ENCODE measurements around the gene ELOF1. TPM values are rescaled to one million over a fixed set of nuclear protein-coding genes. Genes with fewer than 3 reads are reported as not detected.
A peak's percentile ranks its signal among the peaks of the same experiment; 100 is the strongest.

The ELOF1 gene
- total RNA-seq, 2 experiments from 2014 or later = 31.8 to 33.2 TPM

DNA sequence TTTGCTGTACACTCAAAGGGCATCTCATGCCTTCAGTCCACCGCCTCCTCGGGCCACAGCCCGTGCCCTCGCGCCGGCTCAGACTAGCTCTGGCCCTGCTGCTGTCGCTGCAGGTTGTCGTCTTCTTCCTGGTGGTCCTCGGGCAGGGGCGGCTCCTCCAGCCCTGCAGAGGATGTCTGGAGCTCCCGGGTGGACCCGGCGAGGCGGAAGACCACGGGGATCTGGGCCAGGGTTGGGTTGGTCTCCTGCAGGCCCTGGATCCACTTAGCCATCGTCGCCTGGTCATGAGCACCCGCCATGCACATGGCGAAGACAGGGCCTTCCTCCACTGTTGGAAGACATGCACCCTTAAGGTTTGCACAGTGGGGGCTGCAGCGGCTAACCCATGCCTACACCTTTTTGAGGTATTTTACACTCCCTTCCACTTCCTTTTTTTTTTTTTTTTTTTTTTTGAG is 52.9 kb downstream of the ELOF1 start:
- peak overlapping the region; percentile 71 for H3K4me3 ChIP-seq (ENCODE audit: low read length)
- intact Hi-C loops (cut with DNase I, micrococcal nuclease) = loop anchor here (5.0 to 10.0 kb wide), 3 partner anchors 124 to 1189 kb away; partner anchors contain the start of genes EPOR (in 1 of the 2), FBXW9 (in 1 of the 2) and SWSAP1 (in 1 of the 2)

DNA sequence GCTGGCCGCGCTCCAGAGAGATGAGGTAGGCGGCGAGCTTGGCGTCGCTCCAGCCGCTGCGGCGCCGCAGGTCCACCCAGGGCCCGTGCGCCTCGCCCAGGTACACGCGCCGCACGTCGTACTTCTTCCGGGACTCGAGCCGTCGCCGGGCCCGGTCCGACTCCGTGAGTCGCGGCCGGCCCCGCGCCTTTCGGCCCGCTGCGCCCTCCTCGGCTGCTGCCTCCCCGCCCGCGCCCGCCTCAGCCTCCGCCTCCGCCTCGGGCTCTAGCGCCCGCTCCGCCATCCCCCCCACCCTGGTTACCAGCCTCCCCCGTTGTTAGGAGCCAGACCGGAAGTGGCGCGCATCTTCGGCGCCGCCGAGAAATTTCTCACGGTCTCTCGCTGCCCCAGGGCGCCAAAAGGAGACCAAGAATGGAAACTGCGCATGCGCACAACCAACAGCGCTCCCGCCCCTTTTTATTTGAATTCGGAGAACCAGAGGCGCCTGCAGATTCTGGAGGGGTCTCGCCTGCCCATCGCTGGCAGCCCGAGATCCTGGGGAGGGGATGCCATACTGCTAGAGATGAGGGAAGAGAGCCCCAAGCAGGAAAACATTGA is 53.4 kb downstream of the ELOF1 start, which contains the start of gene ZNF653:
Gene ZNF653, minus strand, starts transcription at position 336 of the 597 bp plus-strand sequence. Its CDS starts 53 bp downstream, at position 283.
- DNase-seq = peak; percentile 90 to 97 (median 94)
- peak; percentile 60 for ATAC-seq (ENCODE audit: poor library complexity)
- Histone ChIP-seq H3K9me3 (ENCODE audit: control insufficient read depth in 1 of 2, insufficient read depth in 1 of 2, low read length in 2 of 2) (no peaks in the 10 kb centered on the region), H3K27me3 (ENCODE audit: control insufficient read depth in 1 of 2, insufficient read depth in 2 of 2, low read length in 2 of 2) (no peaks in the 10 kb centered on the region), H3K4me3 (ENCODE audit: low read length) (peak within 1 kb of the TSS; percentile 71), H3K4me1 (ENCODE audit: insufficient read depth, low read length) (peaks cover 20% of the 10 kb centered on the region), H3K27ac (ENCODE audit: low read depth in 1 of 2, low read length in 2 of 2) (peak within 1 kb of the TSS; percentile 52 to 96), H3K36me3 (ENCODE audit: insufficient read depth, low read length) (no peaks in the 10 kb centered on the region)
- H3K36me3 Mint-ChIP-seq (ENCODE audit: low read depth) = peaks cover 20% of the 10 kb centered on the region
- H3K9me3 Mint-ChIP-seq = no peaks in the 10 kb centered on the region
- CTCF ChIA-PET = interaction anchor here (1.3 kb wide), 1 partner anchor 23 kb away, joined by 4 read pairs; no protein-coding TSS in a partner anchor
- POLR2A ChIA-PET = interaction anchor here (0.6 to 1.9 kb wide), 2 partner anchors 23 to 131 kb away, joined by 3 to 6 read pairs; partner anchors contain the start of genes ECSIT and SWSAP1
- TF ChIP-seq, protein P1, sequence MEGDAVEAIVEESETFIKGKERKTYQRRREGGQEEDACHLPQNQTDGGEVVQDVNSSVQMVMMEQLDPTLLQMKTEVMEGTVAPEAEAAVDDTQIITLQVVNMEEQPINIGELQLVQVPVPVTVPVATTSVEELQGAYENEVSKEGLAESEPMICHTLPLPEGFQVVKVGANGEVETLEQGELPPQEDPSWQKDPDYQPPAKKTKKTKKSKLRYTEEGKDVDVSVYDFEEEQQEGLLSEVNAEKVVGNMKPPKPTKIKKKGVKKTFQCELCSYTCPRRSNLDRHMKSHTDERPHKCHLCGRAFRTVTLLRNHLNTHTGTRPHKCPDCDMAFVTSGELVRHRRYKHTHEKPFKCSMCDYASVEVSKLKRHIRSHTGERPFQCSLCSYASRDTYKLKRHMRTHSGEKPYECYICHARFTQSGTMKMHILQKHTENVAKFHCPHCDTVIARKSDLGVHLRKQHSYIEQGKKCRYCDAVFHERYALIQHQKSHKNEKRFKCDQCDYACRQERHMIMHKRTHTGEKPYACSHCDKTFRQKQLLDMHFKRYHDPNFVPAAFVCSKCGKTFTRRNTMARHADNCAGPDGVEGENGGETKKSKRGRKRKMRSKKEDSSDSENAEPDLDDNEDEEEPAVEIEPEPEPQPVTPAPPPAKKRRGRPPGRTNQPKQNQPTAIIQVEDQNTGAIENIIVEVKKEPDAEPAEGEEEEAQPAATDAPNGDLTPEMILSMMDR (IDR thresholded peaks at IDR 0.05) = no peak
- H3K4me1 Mint-ChIP-seq (ENCODE audit: low read depth) = peaks cover 14% of the 10 kb centered on the region
- H3K27ac Mint-ChIP-seq = peak within 1 kb of the TSS; percentile 95
- intact Hi-C loops (cut with DNase I, micrococcal nuclease) = loop anchor here (1.0 to 10.0 kb wide), 5 partner anchors 23 to 1189 kb away; partner anchors contain the start of genes ELOF1 (in 1 of the 2), EPOR (in 1 of the 2), FBXW9 (in 1 of the 2) and SWSAP1 (in 1 of the 2)
- peak within 1 kb of the TSS; percentile 97 for H3K4me3 Mint-ChIP-seq
- no peaks in the 10 kb centered on the region for H3K27me3 Mint-ChIP-seq

More for the DNA sequence above, 52.9 kb downstream of the ELOF1 start:
- ATAC-seq (ENCODE audit: poor library complexity) = peak; percentile 5
- Mint-ChIP-seq H3K4me3 (peak overlapping the region; percentile 97), H3K4me1 (ENCODE audit: low read depth) (peaks cover 14% of the 10 kb centered on the region), H3K27ac (peak overlapping the region; percentile 95), H3K36me3 (ENCODE audit: low read depth) (peaks cover 26% of the 10 kb centered on the region), H3K27me3 (no peaks in the 10 kb centered on the region), H3K9me3 (no peaks in the 10 kb centered on the region)
- POLR2A ChIA-PET = interaction anchor here (0.6 to 1.2 kb wide), 2 partner anchors 8 to 23 kb away, joined by 3 read pairs; partner anchors contain the start of gene ECSIT
- DNase-seq = no peak
- no peaks in the 10 kb centered on the region for H3K27me3 ChIP-seq (ENCODE audit: control insufficient read depth in 1 of 2, insufficient read depth in 2 of 2, low read length in 2 of 2)
- peaks cover 20% of the 10 kb centered on the region for H3K4me1 ChIP-seq (ENCODE audit: insufficient read depth, low read length)
- no peaks in the 10 kb centered on the region for H3K36me3 ChIP-seq (ENCODE audit: insufficient read depth, low read length)
- TF ChIP-seq, protein P1 (IDR thresholded peaks at IDR 0.05) = no peak
- no peaks in the 10 kb centered on the region for H3K9me3 ChIP-seq (ENCODE audit: control insufficient read depth in 1 of 2, insufficient read depth in 1 of 2, low read length in 2 of 2)
- CTCF ChIA-PET = no interaction called here
- peak overlapping the region; percentile 52 to 96 for H3K27ac ChIP-seq (ENCODE audit: low read depth in 1 of 2, low read length in 2 of 2)

DNA sequence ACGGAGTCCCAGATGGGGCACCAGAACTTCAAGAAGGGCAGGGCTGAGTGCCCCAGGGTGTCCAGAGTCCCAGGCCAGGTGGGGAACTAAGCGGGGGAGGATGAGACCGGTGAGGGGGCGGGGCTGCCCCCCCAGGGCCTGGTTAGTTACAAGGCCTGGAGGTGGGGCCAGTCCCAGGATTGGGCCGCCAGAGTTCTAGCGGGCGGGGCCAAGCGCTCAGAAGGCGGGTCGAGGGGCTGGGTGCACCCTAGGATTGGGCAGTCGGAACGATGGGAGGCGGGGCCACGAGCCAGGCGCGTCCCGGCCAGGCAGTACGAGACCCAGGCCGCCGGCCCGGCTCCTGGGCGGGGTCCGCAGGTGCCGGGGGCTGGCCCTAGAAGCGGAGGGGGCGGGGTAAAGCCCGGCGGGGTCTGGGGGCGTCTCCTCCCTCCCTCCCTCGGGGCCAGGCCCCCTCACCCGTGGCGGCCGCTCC is 54.0 kb downstream of the ELOF1 start:
- Histone ChIP-seq H3K4me1 (ENCODE audit: insufficient read depth, low read length) (peaks cover 20% of the 10 kb centered on the region), H3K4me3 (ENCODE audit: low read length) (peak overlapping the region; percentile 71), H3K27me3 (ENCODE audit: control insufficient read depth in 1 of 2, insufficient read depth in 2 of 2, low read length in 2 of 2) (no peaks in the 10 kb centered on the region), H3K27ac (ENCODE audit: low read depth in 1 of 2, low read length in 2 of 2) (peak overlapping the region; percentile 52 to 96), H3K9me3 (ENCODE audit: control insufficient read depth in 1 of 2, insufficient read depth in 1 of 2, low read length in 2 of 2) (no peaks in the 10 kb centered on the region), H3K36me3 (ENCODE audit: insufficient read depth, low read length) (no peaks in the 10 kb centered on the region)
- Mint-ChIP-seq H3K4me1 (ENCODE audit: low read depth) (peaks cover 14% of the 10 kb centered on the region), H3K9me3 (no peaks in the 10 kb centered on the region), H3K27me3 (no peaks in the 10 kb centered on the region), H3K4me3 (peak overlapping the region; percentile 89), H3K36me3 (ENCODE audit: low read depth) (peaks cover 17% of the 10 kb centered on the region), H3K27ac (peak overlapping the region; percentile 95)
- peak; percentile 90 to 99 (median 96) for DNase-seq
- POLR2A ChIA-PET = interaction anchor here (1.9 kb wide), 1 partner anchor 131 kb away, joined by 6 read pairs; the partner anchor contains the start of gene SWSAP1
- CTCF ChIA-PET = interaction anchor here (1.3 kb wide), 1 partner anchor 23 kb away, joined by 4 read pairs; no protein-coding TSS in a partner anchor
- TF ChIP-seq, protein P1 (IDR thresholded peaks at IDR 0.05) = no peak
- intact Hi-C loops (cut with DNase I, micrococcal nuclease) = loop anchor here (1.0 to 10.0 kb wide), 5 partner anchors 23 to 1190 kb away; partner anchors contain the start of genes ELOF1 (in 1 of the 2), EPOR (in 1 of the 2), FBXW9 (in 1 of the 2) and SWSAP1 (in 1 of the 2)
- ATAC-seq (ENCODE audit: poor library complexity) = peak; percentile 92

Data from CD4-positive, alpha-beta T cell (primary cell).